GM20000 (cell line): ENCODE measurements around the gene DDX39B.

Source experiments
- DNase-seq: peaks from one replicate; pipeline ENCODE4 v3.0.0; 2012; ENCODE audit warnings: low spot score
- TF ChIP-seq, protein P1 (sequence below): IDR thresholded peaks from 2 replicates; pipeline ENCODE4 v1.5.1; 2012; ENCODE audit warnings: mild to moderate bottlenecking, control low read depth; ENCODE audit errors: extremely low read depth, missing control alignments

DDX39B gene

DNA sequence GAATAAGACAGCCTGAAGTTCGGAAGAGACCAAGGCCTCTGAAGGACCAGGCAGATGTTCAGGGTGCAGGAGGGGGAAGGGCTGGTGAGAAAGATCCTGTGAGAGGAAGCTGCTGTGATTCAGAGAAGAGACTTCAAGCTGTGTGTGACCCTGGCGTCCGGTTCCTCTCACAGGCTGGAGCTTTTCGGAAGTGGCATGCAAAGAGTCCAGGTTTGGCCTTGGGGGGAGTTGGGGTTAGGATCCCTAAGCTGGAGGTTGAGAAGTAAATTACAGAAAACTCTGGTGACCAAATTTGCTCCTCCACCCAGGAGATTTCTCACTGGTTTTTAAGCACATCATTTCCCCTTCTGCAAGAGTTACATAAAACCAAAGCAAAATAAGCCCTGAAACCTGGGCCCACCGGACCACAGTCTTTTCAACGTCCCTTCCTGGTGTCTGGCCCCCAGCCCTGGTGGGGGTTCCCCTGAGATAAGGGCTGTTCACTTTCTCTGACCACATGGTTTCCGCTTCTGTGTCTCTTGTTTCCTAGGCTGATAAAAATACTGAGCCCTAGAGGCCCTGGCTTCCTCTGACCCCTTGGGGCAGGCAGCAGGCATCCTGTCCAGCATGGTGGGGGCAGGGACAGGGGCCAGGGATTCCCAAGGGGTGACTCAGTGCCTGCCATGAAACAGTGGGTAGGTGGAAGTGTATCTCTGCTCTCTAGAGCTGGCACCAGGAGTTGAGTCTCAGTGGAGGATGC is 18.3 kb upstream of the DDX39B start:
- TF ChIP-seq, protein P1, sequence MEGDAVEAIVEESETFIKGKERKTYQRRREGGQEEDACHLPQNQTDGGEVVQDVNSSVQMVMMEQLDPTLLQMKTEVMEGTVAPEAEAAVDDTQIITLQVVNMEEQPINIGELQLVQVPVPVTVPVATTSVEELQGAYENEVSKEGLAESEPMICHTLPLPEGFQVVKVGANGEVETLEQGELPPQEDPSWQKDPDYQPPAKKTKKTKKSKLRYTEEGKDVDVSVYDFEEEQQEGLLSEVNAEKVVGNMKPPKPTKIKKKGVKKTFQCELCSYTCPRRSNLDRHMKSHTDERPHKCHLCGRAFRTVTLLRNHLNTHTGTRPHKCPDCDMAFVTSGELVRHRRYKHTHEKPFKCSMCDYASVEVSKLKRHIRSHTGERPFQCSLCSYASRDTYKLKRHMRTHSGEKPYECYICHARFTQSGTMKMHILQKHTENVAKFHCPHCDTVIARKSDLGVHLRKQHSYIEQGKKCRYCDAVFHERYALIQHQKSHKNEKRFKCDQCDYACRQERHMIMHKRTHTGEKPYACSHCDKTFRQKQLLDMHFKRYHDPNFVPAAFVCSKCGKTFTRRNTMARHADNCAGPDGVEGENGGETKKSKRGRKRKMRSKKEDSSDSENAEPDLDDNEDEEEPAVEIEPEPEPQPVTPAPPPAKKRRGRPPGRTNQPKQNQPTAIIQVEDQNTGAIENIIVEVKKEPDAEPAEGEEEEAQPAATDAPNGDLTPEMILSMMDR, result no peak
- DNase-seq, result peak; percentile 71

DNA sequence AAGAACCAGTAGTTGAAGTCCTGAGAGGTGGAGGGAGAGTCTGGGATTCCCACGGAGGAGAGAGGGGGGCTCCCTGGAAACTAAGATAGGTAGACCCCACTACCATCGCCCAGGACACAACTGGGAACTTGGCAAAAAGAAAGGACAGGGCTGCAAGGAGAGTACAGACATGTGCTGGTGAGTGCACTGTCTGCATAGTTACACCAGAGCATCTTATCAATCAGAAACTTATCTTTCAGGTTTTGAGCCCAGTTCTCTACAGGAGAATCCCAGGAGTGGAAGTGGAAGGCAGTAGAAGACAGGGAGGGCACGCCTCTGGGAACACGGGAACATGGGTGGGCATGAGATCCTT is 17.8 kb upstream of the DDX39B start:
- TF ChIP-seq, protein P1, result no peak
- DNase-seq, result no peak

DNA sequence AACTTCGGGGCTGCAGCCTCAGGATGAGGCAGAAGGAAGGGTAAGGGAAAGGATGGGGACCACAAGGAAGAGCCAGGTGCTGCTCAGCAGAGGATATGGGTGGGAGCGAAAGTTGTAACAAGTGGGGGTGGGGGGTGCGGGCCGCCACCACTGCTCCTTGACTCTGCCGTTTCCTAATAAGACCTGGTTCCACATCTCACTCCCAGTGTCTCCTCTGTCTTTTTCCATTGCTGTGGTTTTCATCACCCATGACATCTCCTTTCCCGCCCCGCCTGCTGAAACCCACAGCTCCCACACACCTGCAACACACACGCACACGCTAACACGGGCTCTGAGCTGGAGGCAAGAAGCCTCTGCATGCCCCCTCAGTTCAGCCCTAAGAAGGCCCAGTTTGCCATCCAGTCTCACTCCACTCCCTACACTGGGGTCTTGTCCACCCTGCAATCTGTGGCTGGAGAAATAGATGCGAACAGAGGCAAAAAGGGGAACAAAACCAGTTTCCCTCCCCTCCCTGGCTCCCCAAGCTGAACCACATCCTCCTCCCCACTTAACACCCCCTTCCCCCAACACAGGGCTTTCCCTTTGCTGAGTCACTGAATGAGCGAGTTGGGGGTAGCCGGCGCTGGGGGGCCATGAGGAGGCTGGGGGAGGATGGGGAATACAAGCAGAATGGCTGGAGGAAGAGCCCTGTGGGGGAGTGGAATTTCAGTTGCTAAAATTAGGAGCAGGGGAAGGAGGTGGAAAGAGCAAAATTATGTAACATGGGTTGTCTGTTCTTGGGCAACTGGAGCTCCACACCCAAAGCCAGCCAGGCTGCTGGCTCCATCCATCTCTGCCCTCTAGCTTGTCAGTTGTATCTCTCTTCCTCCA is 17.1 kb upstream of the DDX39B start:
- peak; percentile 77 for DNase-seq
- TF ChIP-seq, protein P1, result no peak

DNA sequence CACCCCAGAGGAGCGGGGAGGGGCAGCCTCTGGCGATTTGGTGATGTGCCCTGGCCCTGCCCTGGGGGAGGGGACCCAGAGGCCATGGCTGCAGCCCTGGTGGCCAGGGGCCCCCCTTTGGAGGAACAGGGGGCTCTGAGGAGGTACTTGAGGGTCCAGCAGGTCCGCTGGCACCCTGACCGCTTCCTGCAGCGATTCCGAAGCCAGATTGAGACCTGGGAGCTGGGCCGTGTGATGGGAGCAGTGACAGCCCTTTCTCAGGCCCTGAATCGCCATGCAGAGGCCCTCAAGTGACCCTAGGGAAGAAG is 16.5 kb upstream of the DDX39B start:
- TF ChIP-seq, protein P1, result no peak
- no peak for DNase-seq

DNA sequence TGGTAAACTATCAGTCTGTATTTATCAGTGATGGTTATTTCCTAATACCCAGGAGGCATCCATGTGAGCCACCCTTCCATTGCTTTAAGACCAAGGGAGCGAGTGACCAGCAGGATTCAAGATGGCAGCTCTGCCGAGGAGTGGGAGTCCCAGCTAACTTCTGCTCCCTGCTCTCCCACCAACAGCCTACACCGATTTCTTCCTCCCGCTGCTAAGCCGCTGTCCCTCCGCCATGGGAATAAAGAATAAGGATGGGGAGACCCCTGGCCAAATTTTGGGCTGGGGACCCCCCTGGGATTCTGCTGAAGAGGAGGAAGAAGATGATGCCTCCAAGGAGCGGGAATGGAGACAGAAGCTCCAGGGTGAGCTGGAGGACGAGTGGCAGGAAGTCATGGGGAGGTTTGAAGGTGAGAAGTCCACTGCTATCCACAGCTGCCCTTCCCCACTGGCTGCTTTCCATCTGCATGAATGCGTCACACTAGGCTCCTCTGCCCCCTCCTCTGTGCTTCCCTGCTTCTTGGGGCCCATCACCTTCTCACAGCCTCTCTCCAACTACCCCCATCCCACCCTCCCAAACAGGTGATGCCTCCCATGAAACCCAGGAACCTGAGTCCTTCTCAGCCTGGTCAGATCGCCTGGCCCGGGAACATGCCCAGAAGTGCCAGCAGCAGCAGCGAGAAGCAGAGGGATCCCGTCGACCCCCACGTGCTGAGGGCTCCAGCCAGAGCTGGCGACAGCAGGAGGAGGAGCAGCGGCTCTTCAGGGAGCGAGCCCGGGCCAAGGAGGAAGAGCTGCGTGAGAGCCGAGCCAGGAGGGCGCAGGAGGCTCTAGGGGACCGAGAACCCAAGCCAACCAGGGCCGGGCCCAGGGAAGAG is 15.9 kb upstream of the DDX39B start:
- TF ChIP-seq, protein P1, result no peak
- DNase-seq, result no peak

DNA sequence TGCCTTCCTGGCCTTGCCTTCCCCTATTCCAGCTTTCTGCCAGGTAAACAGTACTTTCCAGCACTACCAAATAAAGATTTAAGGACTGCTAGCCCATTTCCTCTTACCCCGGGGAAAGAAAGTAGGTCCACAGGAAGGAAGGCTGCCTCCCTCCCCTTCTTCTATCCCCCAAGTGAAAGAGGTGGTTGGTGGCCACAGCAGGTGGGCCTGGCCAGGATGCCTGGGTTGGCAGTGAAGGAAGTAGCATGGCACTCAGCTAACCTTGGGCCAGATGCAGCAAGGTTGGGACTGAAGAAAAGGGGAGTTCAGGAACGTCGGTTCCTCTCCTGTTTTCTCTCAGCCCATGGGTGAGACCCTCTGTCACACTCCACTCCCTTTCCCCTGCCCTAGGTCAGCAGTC is 14.5 kb upstream of the DDX39B start:
- no peak for DNase-seq
- TF ChIP-seq, protein P1, result no peak

DNA sequence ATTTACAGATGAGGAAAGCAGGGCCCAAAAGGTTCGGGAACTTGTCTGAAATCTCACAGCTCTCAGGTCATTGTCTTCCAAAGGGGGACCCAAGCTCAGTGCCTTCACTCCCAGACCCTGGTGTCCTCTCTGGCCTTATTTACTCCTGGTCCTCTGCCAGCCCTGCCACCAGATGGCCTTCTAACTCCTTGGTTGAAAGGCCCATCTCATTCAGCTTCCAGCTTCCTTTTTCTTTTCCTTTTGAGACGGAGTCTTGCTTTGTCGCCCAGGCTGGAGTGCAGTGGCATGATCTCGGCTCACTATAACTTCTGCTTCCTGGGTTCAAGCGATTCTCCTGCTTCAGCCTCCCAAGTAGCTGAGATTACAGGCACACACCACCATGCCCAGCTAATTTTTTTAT is 9.6 kb upstream of the DDX39B start:
- DNase-seq, result peak; percentile 71
- TF ChIP-seq, protein P1, result peak; percentile 88
